ENCODE measurements around the gene UGT2B10. TPM values are rescaled to one million over a fixed set of nuclear protein-coding genes. Genes with fewer than 3 reads are reported as not detected.

The UGT2B10 gene
- total and polyA plus RNA-seq, 2 of the 4 experiments (the other 2 are of a cell fraction) = not detected

- Histone ChIP-seq H3K4me3 (ENCODE audit: insufficient read depth, low read depth, low read length) (no peak overlapping the region), H3K9me3 (ENCODE audit: control insufficient read depth, insufficient read depth, low read length) (no peaks in the 10 kb centered on the region), H4K8ac (ENCODE audit: low read depth in 2 of 2, low read length in 2 of 2) (no peak overlapping the region), H2AK9ac (replicated peaks; ENCODE audit: low read depth, low read length, poor library complexity) (no peak overlapping the region), H4K20me1 (ENCODE audit: insufficient read depth, low read length) (no peaks in the 10 kb centered on the region), H3K23ac (ENCODE audit: low read depth, low read length) (no peak overlapping the region), H2BK15ac (ENCODE audit: low read depth, low read length) (no peak overlapping the region), H2BK5ac (ENCODE audit: low read depth, low read length, poor library complexity, severe bottlenecking) (no peak overlapping the region), H3K4me1 (ENCODE audit: control insufficient read depth, insufficient read depth, low read length) (no peaks in the 10 kb centered on the region), H3K79me1 (ENCODE audit: low read depth in 1 of 2, low read length in 2 of 2) (no peaks in the 10 kb centered on the region), H3K36me3 (ENCODE audit: control insufficient read depth, insufficient read depth, low read length) (no peaks in the 10 kb centered on the region), H2AK5ac (ENCODE audit: low read depth, low read length) (no peak overlapping the region), H3K4ac (ENCODE audit: low read depth, low read length) (no peak overlapping the region), H2BK120ac (ENCODE audit: low read depth, low read length) (no peak overlapping the region), H3K4me2 (ENCODE audit: low read depth, low read length) (no peak overlapping the region), H3K56ac (ENCODE audit: extremely low read depth, insufficient read depth, low read length) (no peak overlapping the region), H3K27me3 (ENCODE audit: control insufficient read depth, insufficient read depth, low read length) (no peaks in the 10 kb centered on the region), H2AFZ (replicated peaks; ENCODE audit: low read length, poor library complexity) (no peak overlapping the region), H3K9me1 (ENCODE audit: insufficient read depth, low read length) (no peaks in the 10 kb centered on the region), H3K9ac (ENCODE audit: low read depth, low read length) (no peak overlapping the region), H4K5ac (ENCODE audit: low read depth, low read length) (no peak overlapping the region), H2BK20ac (ENCODE audit: low read depth, low read length) (no peak overlapping the region), H3K27ac (ENCODE audit: insufficient read depth, low read length) (no peak overlapping the region), H3K18ac (ENCODE audit: low read depth, low read length) (no peak overlapping the region), H4K91ac (ENCODE audit: insufficient read depth, low read depth, low read length) (no peak overlapping the region), H3K14ac (replicated peaks; ENCODE audit: low read depth, low read length) (no peak overlapping the region)
- no peak for DNase-seq
- no CpG with 5 or more reads among the region's 2 CpGs for WGBS, 2 experiments (ENCODE audit: extremely low coverage in 2 of 2, insufficient read length in 1 of 2)
- intact Hi-C loops (cut with micrococcal nuclease) = no loop called here
- BruUV-seq (replicated peaks) = no TSS peak
- in situ Hi-C loops (cut with MboI; ENCODE audit: low sequenced_read_pairs) = no loop called here
- dilution Hi-C loops (cut with HindIII; ENCODE audit: low sequenced_read_pairs, unreplicated experiment) = no loop called here
- no peak for TF ChIP-seq RFX5 (IDR thresholded peaks at IDR 0.05; ENCODE audit: low read depth, low read length)
- TF ChIP-seq ELK1 (IDR thresholded peaks at IDR 0.05; ENCODE audit: borderline replicate concordance, low read depth, low read length) = no peak
- no peak for TF ChIP-seq FOS (IDR thresholded peaks at IDR 0.05; ENCODE audit: low read depth, low read length)
- no peak for TF ChIP-seq POLR2A (IDR thresholded peaks at IDR 0.05; ENCODE audit: low read depth, low read length)
- TF ChIP-seq CHD1 (IDR thresholded peaks at IDR 0.05; ENCODE audit: low read depth, low read length) = no peak
- no peak for TF ChIP-seq MAZ (IDR thresholded peaks at IDR 0.05; ENCODE audit: borderline replicate concordance, low read depth, low read length)
- TF ChIP-seq CTCF (conservative IDR thresholded peaks at IDR 0.05; ENCODE audit: low read depth, low read length) = no peak
- no peak for TF ChIP-seq RCOR1 (IDR thresholded peaks at IDR 0.05; ENCODE audit: insufficient replicate concordance, low read length)
- ATAC-seq (ENCODE audit: low read depth) = no peak
- CTCF ChIA-PET = no interaction called here
- POLR2A ChIA-PET (ENCODE audit: unreplicated experiment) = no interaction called here
Measured at GRCh38 chr4:68871809-68872642, 56.2 kb downstream of the UGT2B10 start.

Data from IMR-90 (cell line).